Activated T-helper 2 cell treated with anti-CD3 and anti-CD28 coated beads, Interferon-gamma antibody, Interleukin-2, Interleukin-4, amounts not matched to agents 10 μg/mL and 5 μg/mL and 100 μg/mL, durations not matched to agents 14 hours and 24 hours and 36 hours (primary cell): ENCODE measurements around the gene ANKRD30B. TPM values are rescaled to one million over a fixed set of nuclear protein-coding genes. Genes with fewer than 3 reads are reported as not detected.
"Not testable (repeated sequence)": the region's sequence is repeated elsewhere in the genome, so short reads cannot be mapped to it uniquely, and the experiment has no call there.

Source experiments
- DNase-seq: peaks from one replicate; pipeline ENCODE4 v3.0.0; 2021; ENCODE audit warnings: low spot score
- H3K27ac Mint-ChIP-seq: one replicate; pipeline ENCODE4 v1.8.0; 2021; ENCODE audit warnings: mixed read lengths
- H3K27me3 Mint-ChIP-seq: one replicate; pipeline ENCODE4 v1.8.0; 2021; ENCODE audit warnings: low read depth, mixed read lengths
- H3K36me3 Mint-ChIP-seq: one replicate; pipeline ENCODE4 v1.8.0; 2021; ENCODE audit warnings: low read depth, mixed read lengths
- H3K4me1 Mint-ChIP-seq: one replicate; pipeline ENCODE4 v1.8.0; 2021; ENCODE audit warnings: low read depth, mixed read lengths
- H3K4me3 Mint-ChIP-seq: one replicate; pipeline ENCODE4 v1.8.0; 2021; ENCODE audit warnings: low read depth, mild to moderate bottlenecking, moderate library complexity, mixed read lengths
- H3K9me3 Mint-ChIP-seq: one replicate; pipeline ENCODE4 v1.8.0; 2021; ENCODE audit warnings: mixed read lengths
- intact Hi-C: fragments of 100-400 bp; cut with micrococcal nuclease; formaldehyde crosslinking; loops from one replicate; pipeline ENCODE4 v1.15.1; 2023
- total RNA-seq: library from RNA; stranded (reverse); gene quantifications from 2 replicates; pipeline ENCODE4 v1.2.3, GENCODE V29; 2022

The ANKRD30B gene
- total RNA-seq = not detected in 2 replicates

GRCh38 chr18:14747513-14748474 lies at the start of gene ANKRD30B:
Gene ANKRD30B, plus strand, starts transcription at chr18:14748172. Its CDS starts 248 bp downstream, at chr18:14748420.
- DNase-seq = no peak
- peaks cover 2% of the 10 kb centered on the region for H3K9me3 Mint-ChIP-seq

GRCh38 chr18:14701286-14702040 lies 46.5 kb upstream of the ANKRD30B start:
- H3K27me3 Mint-ChIP-seq, DNase-seq, H3K9me3 Mint-ChIP-seq, H3K4me3 Mint-ChIP-seq, H3K4me1 Mint-ChIP-seq, H3K27ac Mint-ChIP-seq, intact Hi-C loops, H3K36me3 Mint-ChIP-seq: not testable (repeated sequence)

More at GRCh38 chr18:14747513-14748474, at the start of gene ANKRD30B:
- Mint-ChIP-seq H3K27me3 (no peaks in the 10 kb centered on the region), H3K4me1 (no peaks in the 10 kb centered on the region), H3K4me3 (no peak within 1 kb of the TSS), H3K36me3 (no peaks in the 10 kb centered on the region), H3K27ac (no peak within 1 kb of the TSS)
- intact Hi-C loops = no loop called here

- intact Hi-C loops, H3K36me3 Mint-ChIP-seq, H3K4me1 Mint-ChIP-seq, H3K9me3 Mint-ChIP-seq, H3K4me3 Mint-ChIP-seq, H3K27ac Mint-ChIP-seq, DNase-seq, H3K27me3 Mint-ChIP-seq: not testable (repeated sequence)
Observed at GRCh38 chr18:14709761-14710160, 38.2 kb upstream of the ANKRD30B start.

- H3K9me3 Mint-ChIP-seq, H3K27ac Mint-ChIP-seq, DNase-seq, H3K27me3 Mint-ChIP-seq, H3K36me3 Mint-ChIP-seq, H3K4me3 Mint-ChIP-seq, H3K4me1 Mint-ChIP-seq, intact Hi-C loops: not testable (repeated sequence)
Observed at GRCh38 chr18:14721569-14721968, 26.4 kb upstream of the ANKRD30B start.

GRCh38 chr18:14739056-14739455 lies 8.9 kb upstream of the ANKRD30B start:
- intact Hi-C loops, H3K4me3 Mint-ChIP-seq, H3K27me3 Mint-ChIP-seq, H3K27ac Mint-ChIP-seq, H3K36me3 Mint-ChIP-seq, H3K9me3 Mint-ChIP-seq, H3K4me1 Mint-ChIP-seq, DNase-seq: not testable (repeated sequence)

GRCh38 chr18:14746897-14747296 lies 1.1 kb upstream of the ANKRD30B start:
- intact Hi-C loops = no loop called here
- Mint-ChIP-seq H3K27ac (no peak overlapping the region), H3K27me3 (no peaks in the 10 kb centered on the region), H3K9me3 (no peaks in the 10 kb centered on the region), H3K36me3 (no peaks in the 10 kb centered on the region), H3K4me1 (no peaks in the 10 kb centered on the region), H3K4me3 (no peak overlapping the region)
- no peak for DNase-seq

GRCh38 chr18:14748496-14748895 lies 524 bp downstream of the ANKRD30B start:
- intact Hi-C loops = no loop called here
- H3K36me3 Mint-ChIP-seq = no peaks in the 10 kb centered on the region

GRCh38 chr18:14763566-14763965 lies 15.6 kb downstream of the ANKRD30B start:
- H3K9me3 Mint-ChIP-seq, DNase-seq, H3K27ac Mint-ChIP-seq, H3K36me3 Mint-ChIP-seq, intact Hi-C loops, H3K4me1 Mint-ChIP-seq, H3K4me3 Mint-ChIP-seq, H3K27me3 Mint-ChIP-seq: not testable (repeated sequence)

More at GRCh38 chr18:14748496-14748895, 524 bp downstream of the ANKRD30B start:
- Mint-ChIP-seq H3K9me3 (peaks cover 2% of the 10 kb centered on the region), H3K27me3 (no peaks in the 10 kb centered on the region), H3K4me1 (no peaks in the 10 kb centered on the region), H3K4me3 (no peak overlapping the region), H3K27ac (no peak overlapping the region)
- DNase-seq = no peak

GRCh38 chr18:14767474-14767873 lies 19.5 kb downstream of the ANKRD30B start:
- Mint-ChIP-seq H3K4me1 (no peaks in the 10 kb centered on the region), H3K27ac (no peak overlapping the region), H3K36me3 (no peaks in the 10 kb centered on the region), H3K9me3 (peaks cover 6% of the 10 kb centered on the region), H3K4me3 (no peak overlapping the region), H3K27me3 (no peaks in the 10 kb centered on the region)
- no peak for DNase-seq
- intact Hi-C loops = no loop called here

GRCh38 chr18:14768241-14768640 lies 20.3 kb downstream of the ANKRD30B start:
- H3K4me1 Mint-ChIP-seq = no peaks in the 10 kb centered on the region
- intact Hi-C loops = no loop called here
- H3K4me3 Mint-ChIP-seq = no peak overlapping the region
- no peaks in the 10 kb centered on the region for H3K27me3 Mint-ChIP-seq
- peaks cover 6% of the 10 kb centered on the region for H3K9me3 Mint-ChIP-seq
- no peak for DNase-seq
- H3K27ac Mint-ChIP-seq = no peak overlapping the region
- no peaks in the 10 kb centered on the region for H3K36me3 Mint-ChIP-seq

- H3K27me3 Mint-ChIP-seq = no peaks in the 10 kb centered on the region
- no peaks in the 10 kb centered on the region for H3K4me1 Mint-ChIP-seq
- no peaks in the 10 kb centered on the region for H3K36me3 Mint-ChIP-seq
- H3K9me3 Mint-ChIP-seq = peaks cover 6% of the 10 kb centered on the region
- no peak for DNase-seq
- H3K4me3 Mint-ChIP-seq = no peak overlapping the region
- intact Hi-C loops = no loop called here
- H3K27ac Mint-ChIP-seq = no peak overlapping the region
Observed at GRCh38 chr18:14769381-14769780, 21.4 kb downstream of the ANKRD30B start.

GRCh38 chr18:14776801-14777200 lies 28.8 kb downstream of the ANKRD30B start:
- no peak for DNase-seq
- H3K4me1 Mint-ChIP-seq = no peaks in the 10 kb centered on the region
- no peak overlapping the region for H3K27ac Mint-ChIP-seq
- H3K27me3 Mint-ChIP-seq = no peaks in the 10 kb centered on the region
- H3K4me3 Mint-ChIP-seq = no peak overlapping the region
- no peaks in the 10 kb centered on the region for H3K36me3 Mint-ChIP-seq
- intact Hi-C loops = no loop called here
- no peaks in the 10 kb centered on the region for H3K9me3 Mint-ChIP-seq

- no peaks in the 10 kb centered on the region for H3K4me1 Mint-ChIP-seq
- no peak overlapping the region for H3K27ac Mint-ChIP-seq
- intact Hi-C loops = no loop called here
- no peak overlapping the region for H3K4me3 Mint-ChIP-seq
- no peak for DNase-seq
- no peaks in the 10 kb centered on the region for H3K9me3 Mint-ChIP-seq
- no peaks in the 10 kb centered on the region for H3K36me3 Mint-ChIP-seq
- no peaks in the 10 kb centered on the region for H3K27me3 Mint-ChIP-seq
Observed at GRCh38 chr18:14781671-14782070, 33.7 kb downstream of the ANKRD30B start.
